AG09309 (cell line): ENCODE measurements around the gene CFAP92.

ENCODE experiments used
- DNase-seq: peaks from one replicate; pipeline ENCODE4 v3.0.0-alpha.2; 2010; ENCODE audit warnings: low read depth
- H3K4me3 ChIP-seq: 2 replicates; pipeline ENCODE4 v1.5.1; 2011; ENCODE audit warnings: mild to moderate bottlenecking, low read depth, low read length, moderate library complexity; ENCODE audit not compliant: control insufficient read depth
- TF ChIP-seq, protein P1 (sequence below): IDR thresholded peaks from 2 replicates; pipeline ENCODE4 v1.5.1; 2011; ENCODE audit warnings: mild to moderate bottlenecking, low read depth, low read length, inconsistent platforms; ENCODE audit not compliant: insufficient read depth, control insufficient read depth; ENCODE audit errors: missing control alignments

Gene CFAP92

DNA sequence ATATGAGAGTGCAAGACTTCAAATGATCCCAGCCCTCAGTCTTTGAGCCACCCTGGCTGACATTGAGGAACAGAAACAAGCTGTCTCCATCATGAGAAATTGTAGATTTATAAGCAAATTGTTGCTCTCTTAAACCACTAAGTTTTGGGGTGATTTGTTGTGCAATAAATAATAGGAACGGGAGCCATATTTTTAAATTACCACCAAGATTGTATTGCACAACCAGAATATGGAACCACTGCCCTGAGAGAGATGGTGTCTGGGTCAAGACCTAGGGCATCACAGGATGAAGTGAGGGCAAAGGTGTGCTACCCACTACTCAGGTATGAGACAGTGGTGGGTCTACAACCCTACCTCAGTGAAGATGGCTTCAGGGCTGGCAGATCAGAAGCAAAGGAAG, 2.3 kb upstream of the CFAP92 start:
- TF ChIP-seq, protein P1, sequence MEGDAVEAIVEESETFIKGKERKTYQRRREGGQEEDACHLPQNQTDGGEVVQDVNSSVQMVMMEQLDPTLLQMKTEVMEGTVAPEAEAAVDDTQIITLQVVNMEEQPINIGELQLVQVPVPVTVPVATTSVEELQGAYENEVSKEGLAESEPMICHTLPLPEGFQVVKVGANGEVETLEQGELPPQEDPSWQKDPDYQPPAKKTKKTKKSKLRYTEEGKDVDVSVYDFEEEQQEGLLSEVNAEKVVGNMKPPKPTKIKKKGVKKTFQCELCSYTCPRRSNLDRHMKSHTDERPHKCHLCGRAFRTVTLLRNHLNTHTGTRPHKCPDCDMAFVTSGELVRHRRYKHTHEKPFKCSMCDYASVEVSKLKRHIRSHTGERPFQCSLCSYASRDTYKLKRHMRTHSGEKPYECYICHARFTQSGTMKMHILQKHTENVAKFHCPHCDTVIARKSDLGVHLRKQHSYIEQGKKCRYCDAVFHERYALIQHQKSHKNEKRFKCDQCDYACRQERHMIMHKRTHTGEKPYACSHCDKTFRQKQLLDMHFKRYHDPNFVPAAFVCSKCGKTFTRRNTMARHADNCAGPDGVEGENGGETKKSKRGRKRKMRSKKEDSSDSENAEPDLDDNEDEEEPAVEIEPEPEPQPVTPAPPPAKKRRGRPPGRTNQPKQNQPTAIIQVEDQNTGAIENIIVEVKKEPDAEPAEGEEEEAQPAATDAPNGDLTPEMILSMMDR: no peak
- H3K4me3 ChIP-seq: no peak overlapping the region
- DNase-seq: no peak

DNA sequence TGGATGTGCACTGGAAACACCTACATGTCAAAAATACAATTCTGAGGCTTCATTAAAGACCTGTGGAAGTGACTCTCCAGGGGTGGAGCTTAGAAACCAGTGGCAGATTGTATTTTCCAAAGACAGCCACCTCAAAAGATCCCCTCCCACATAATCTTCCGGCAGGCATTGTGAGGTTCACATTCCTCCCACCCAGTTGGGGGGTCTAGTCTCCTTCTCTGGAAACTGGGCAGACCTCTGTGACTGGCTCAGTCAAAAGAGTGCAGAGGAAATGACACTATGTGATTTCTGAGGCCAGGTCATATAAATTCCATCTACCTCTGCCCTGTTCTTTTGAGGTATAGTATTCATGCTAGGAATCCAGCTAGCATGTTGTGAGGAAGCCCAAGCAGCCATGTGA, 1.9 kb upstream of the CFAP92 start:
- no peak for DNase-seq
- H3K4me3 ChIP-seq: no peak overlapping the region
- TF ChIP-seq, protein P1: no peak

DNA sequence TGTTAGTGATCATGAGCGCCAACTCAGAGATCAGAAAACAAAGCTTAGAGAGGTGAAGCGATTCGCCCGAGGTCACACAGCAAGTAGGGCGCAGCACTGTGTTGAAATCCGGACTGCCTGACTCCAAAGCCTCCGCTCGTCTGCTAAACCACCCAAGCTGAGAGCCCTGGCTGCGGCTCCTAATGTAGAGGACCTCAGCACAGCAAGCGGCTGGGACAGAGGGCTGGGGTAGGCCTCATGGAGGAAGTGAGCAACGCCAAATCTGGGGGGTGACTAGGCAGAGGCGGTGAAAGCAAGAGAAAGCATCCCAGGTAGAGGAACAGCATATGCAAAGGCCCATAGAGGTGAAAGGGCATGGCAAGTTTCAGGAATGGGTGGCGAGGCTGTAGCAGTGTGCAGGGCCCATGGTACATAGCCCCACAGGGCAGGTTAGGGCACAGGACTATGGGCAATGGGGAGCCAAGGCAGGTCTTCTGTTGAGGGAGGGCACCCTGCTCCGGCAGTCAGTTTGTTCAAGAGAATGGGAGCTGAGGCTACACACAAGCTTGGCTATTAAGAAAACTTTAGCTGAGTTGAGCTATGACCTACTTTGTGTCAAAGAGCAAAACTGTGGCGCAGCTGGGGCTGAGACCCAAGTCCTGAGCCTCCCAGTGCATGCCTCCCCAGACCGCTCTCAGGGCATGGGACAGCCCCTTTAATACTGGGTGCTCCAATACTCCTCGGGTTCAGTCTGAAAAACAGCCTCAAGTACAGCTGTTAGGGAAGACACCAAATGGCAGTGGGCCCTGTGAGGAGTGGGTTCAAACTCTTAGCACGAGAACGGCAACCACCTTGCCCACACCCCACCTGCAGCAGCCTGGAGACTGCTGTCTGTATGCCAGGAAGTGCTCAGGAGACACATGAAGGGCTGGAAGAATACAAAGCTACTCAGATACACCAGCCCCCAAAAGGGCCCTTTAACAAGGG, 988 bp upstream of the CFAP92 start:
- TF ChIP-seq, protein P1: no peak
- no peak for DNase-seq
- no peak overlapping the region for H3K4me3 ChIP-seq

DNA sequence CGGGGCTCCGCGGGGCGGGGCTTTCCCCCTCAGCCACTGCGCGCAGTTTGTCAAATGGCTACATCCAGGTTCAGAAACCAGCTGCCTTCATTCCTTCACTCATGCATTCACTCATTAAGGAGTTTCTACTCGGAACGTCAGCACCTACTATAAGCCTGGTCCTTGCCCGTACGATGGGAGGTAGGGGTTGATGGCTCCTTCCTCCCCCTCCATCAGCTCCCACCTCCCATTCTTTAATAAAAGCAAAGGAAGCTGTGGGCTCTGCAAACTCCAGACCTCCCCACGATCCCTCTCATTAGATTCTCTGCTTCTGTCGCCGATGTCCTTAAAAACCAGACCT, 267 bp upstream of the CFAP92 start:
- DNase-seq: no peak
- H3K4me3 ChIP-seq: peak overlapping the region; percentile 28; the same call in 1 of the 2 replicates
- TF ChIP-seq, protein P1: no peak

DNA sequence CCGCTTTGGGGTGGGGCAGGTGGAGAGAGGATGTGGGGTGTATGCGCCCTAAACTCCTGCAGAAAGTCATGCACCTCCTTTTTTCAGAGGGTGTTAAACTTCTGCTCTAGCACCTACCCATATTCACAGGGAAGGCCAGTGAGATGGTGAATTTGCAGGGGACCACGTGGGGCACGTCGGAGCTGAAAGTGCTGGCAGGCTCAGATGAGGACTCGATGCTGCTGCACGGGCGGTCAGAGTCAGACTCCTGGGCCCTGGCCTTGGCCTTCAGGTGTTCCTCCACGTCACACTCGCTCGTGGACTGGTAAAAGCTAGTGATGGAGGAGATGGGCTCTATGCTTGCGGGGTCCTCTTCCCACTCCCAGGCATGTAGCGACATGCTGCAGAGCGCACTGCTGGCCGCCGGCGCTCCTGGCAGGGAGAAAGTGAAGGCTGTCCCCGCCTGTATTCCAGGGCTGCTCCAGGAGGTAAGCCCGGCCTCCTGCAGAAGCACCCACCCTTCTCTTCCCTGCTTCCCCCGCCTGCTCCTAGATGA, 883 bp downstream of the CFAP92 start:
- no peak overlapping the region for H3K4me3 ChIP-seq
- DNase-seq: no peak
- TF ChIP-seq, protein P1: no peak

DNA sequence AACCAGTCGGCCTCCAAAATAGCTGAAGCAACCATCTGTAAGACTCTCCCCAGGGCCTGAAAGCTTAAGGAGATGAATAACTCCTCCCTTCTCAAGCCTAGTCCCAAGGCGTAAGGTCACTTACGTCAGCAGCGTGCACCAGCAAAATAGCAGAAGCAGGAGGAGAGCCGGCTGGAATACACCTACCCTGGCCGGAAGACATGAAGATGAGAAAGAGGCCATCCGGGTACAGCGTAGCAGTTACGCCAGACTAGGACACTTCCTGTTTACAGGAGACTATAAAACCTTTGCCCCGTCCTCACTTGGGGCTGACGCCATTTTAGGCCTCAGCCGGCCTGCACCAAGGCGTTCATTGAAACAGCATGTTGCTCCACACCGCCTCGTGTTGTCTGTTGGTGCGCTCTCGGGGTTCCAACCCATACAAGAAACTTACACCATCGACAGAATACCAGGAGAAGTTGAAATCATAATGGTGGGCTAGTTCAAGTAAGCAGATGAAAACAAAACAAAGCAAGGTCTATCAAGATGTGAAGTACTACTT, 2.5 kb downstream of the CFAP92 start:
- DNase-seq: no peak
- TF ChIP-seq, protein P1: no peak

More for the DNA sequence above, 2.5 kb downstream of the CFAP92 start:
- no peak overlapping the region for H3K4me3 ChIP-seq
